DMS79 (cell line): ENCODE measurements around the gene RSBN1.

Experiments
- DNase-seq: peaks from one replicate; lab custom pipeline; 2025; lab: John Stamatoyannopoulos, UW

RSBN1 gene

DNA sequence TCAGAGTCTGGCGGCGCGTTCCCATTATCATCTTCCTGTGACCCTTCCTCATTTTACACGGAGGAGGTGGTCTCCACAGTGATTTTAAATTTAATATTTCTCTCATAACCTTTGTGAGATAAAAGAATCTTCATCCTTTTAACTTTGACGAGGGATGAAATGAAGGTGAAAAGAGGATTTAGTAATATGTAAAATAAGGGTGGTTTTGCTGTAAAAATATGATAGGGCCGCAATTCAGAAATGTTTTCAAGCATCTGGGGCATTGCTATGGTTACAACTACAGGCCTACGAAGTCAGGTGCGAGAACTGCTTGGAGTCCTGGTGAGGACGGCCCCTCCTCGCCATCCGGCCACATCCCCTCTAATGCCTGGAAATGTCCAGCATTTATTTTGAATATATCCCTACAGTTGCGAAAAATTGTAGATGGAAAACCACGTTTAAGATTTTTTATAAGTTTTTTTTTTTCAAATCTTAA lies 422 bp upstream of the RSBN1 start:
- DNase-seq: no peak

- no peak for DNase-seq
Observed at GRCh38 chr1:113811156-113811887, 954 bp downstream of the RSBN1 start.

GRCh38 chr1:113809670-113810602 lies 2.3 kb downstream of the RSBN1 start:
- no peak for DNase-seq

DNA sequence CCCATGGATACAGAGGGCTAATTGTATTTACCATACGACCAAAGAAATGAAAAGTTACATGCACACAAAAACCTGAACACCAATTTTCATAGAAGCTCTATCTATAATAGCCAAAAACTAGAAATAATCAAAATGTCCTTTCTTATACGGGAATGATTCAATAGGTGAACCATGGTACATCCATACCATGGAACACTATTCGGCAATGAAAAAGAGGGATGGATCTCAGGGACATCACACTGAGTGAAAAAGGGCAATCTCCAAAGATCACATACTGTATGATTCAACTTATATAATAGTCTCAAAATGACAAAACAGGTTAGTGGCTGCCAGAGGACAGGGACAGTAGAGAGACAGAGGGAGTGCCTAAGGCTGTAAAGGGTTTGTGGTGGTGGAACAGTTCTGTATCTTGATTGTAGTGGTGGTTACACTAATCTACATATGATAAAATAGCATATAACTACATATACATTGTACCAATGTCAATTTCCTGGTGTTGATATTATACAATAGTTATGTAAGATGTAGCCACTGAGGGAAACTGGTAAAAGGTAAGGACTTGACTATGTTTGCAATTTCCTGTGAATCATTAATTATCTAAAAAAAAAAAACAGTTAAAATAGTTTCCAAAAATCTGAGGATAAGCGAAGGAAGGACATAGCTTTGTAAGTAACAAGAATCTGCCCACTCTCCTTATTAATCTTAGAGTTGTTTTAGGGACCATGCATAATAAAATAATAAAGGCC lies 3.7 kb downstream of the RSBN1 start:
- DNase-seq: no peak

- DNase-seq: no peak
Observed at GRCh38 chr1:113805639-113806038, 6.6 kb downstream of the RSBN1 start.

- DNase-seq: no peak
Observed at GRCh38 chr1:113805256-113805531, 7.1 kb downstream of the RSBN1 start.

GRCh38 chr1:113804421-113805255 lies 7.6 kb downstream of the RSBN1 start:
- DNase-seq: no peak

DNA sequence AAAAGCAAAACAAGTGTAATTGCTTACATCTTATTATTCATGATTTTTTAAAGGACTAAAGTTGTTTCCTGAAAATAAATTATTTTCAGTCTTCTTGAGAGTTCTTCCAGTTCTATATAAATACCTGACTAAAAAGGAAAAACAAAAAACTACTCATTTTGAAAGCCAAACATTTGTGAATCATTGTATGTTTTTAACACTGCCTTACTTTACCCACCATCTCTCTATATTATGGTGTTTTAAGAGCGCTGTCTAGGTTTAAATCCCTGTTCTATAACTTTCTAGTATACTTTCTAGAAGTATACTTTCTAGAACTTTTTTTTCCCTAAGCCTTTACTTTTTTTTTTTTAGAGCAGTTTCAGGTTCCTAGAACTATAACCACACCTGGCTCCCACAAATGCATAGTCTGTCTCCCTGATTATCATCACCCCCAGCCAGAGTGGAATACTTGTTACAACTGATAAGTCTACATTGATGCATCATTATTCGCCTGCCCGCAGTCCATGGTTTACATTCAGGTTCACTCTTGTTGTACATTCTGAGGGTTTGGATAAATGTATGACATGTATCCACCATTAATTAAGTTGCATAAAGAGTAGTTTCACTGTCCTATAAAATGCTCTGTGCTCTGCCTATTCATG lies 9.8 kb downstream of the RSBN1 start:
- DNase-seq: no peak

GRCh38 chr1:113800487-113800886 lies 11.8 kb downstream of the RSBN1 start:
- no peak for DNase-seq

GRCh38 chr1:113797472-113797871 lies 14.8 kb downstream of the RSBN1 start:
- no peak for DNase-seq

DNA sequence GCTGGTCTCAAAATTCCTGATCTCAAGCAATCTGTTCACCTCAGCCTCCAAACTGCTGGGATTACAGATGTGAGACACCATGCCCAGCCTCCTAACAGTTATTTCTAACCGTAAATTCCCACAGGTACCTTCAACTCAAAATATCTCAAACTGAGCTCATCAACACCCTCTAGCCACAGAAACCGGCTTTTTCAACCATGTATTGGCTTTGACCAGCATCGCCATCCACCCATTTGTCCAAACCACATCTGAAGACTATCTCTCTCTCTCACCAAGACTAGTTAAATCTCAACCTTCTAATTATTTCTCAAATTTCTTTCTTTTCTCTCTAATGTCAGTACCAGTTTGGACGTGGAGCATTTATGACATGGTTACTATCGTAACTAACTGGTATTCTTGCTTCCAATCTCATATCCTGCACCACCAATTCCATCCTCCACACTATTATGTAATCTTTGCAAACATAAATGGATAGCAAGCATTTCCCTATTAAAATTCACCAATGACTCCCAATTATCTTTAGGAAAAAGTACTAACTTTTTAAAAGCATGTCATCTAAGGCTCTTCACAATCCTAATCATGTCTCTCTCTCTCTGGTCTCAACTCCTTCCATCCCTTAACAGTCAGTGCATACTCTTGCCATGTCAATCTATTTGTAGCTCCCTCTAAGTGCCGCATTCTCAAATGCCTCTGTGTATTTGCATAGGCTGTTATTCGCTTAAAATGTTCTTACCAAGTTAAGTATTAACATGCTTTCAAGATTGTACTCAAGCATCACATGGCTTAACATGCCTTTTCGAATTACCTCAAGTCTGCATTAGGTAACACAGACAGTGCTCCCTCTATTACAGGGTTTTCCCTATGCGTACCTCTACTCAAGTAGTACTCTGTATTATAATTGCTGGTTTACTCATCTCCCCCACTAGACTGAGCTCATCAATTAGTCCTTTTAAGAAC lies 18.1 kb downstream of the RSBN1 start:
- peak; percentile 25 for DNase-seq

DNA sequence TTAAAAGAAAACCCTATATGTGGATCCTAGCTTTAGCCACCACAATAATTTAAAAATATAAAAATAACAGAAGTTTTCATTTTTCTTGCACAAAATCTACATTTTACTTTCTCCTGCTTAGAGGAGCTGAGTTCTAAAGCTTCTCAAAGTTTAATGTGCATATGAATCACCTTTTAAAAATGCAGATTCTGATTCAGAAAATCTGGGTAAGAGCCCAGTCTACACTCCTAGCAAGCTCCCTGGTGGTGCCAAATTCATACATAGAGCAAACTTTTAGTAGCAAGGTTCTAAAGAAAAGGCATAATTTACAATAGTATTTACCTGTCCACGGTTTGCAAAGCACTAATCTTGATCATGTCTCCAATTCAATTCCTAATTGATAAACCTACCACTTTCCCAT lies 19.3 kb downstream of the RSBN1 start:
- no peak for DNase-seq

DNA sequence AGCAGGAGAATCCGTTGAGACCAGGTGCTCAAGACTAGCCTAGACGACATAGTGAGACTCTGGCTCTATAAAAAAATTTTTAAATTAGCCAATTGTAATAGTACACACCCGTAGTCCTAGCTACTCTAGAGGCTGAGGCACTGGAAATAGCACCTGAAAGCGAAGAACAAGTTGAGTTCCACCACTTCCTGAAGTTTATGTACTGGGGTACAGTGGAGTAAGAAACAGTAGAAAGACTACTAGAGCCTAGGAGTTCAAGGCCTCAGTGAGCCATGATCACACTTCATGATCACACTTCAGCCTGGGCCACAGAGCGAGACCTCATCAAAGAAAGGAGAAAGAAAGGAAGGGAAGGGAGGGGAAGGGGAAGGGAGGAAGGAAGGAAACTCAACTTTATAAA lies 19.8 kb downstream of the RSBN1 start:
- no peak for DNase-seq

GRCh38 chr1:113788802-113789201 lies 23.5 kb downstream of the RSBN1 start:
- DNase-seq: no peak

DNA sequence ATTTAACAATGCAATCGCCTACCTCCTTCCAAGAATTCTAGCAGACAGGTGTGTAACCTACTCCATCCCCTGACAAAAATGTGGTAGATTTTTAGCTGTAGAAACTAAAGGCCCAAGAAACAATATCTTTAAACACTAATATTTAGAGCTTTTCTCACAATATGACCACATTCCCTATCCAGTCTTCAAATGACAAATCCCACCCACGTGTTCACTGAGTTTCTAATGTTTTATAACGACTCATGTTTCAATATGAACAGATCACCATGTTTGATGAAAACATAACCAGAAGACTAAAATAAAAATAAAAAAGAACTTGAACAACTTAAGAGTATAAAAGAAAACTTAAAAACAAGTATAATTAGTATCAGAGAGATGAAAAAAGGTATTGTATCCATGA lies 24.6 kb downstream of the RSBN1 start:
- no peak for DNase-seq

DNA sequence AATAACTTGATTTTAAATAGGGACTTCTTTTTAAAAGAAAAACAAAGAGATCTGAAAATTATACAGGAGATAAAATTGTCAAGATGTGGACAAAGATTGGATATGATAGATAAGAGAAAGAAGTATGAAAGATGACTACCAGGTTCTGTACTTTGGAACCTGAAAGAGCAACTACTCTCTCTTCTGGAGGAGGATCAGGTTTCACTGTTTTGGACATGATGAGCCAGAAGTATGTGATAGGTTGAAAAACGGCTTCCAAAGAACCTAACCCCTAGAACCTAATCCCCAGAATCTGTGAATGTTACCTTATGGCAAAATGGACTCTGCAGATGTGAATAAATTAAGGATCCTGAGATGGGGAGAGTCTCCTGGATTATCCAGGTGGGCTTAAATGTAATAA lies 26.2 kb downstream of the RSBN1 start:
- DNase-seq: no peak

DNA sequence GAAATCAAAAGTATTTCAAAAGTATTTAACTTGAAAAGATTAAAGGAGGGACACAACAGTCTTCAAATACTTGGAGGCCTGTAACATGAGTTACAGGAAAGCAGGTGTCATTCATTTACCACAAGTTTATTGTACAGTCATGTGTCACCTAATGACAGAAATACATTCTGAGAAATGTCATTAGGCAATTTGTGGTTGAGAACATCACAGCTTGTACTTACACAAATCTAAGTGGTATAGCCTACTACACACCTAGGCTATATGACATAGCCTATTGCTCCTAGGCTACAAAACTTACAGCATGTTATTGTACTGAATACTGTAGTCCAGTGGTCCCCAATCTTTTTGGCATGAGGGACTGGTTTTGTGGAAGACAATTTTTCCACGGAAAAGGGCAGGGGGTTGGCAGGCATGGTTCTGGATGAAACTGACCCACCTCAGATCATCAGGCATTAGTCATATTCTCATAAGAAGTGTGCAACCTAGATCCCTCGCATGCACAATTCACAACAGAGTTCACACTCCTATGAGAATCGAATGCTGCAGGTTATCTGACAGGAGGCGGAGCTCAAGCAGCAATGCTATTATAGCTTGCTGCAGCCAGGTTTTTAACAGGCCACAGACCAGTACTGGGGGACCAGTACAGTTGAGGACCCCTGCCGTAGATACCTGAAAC lies 28.0 kb downstream of the RSBN1 start:
- DNase-seq: no peak

DNA sequence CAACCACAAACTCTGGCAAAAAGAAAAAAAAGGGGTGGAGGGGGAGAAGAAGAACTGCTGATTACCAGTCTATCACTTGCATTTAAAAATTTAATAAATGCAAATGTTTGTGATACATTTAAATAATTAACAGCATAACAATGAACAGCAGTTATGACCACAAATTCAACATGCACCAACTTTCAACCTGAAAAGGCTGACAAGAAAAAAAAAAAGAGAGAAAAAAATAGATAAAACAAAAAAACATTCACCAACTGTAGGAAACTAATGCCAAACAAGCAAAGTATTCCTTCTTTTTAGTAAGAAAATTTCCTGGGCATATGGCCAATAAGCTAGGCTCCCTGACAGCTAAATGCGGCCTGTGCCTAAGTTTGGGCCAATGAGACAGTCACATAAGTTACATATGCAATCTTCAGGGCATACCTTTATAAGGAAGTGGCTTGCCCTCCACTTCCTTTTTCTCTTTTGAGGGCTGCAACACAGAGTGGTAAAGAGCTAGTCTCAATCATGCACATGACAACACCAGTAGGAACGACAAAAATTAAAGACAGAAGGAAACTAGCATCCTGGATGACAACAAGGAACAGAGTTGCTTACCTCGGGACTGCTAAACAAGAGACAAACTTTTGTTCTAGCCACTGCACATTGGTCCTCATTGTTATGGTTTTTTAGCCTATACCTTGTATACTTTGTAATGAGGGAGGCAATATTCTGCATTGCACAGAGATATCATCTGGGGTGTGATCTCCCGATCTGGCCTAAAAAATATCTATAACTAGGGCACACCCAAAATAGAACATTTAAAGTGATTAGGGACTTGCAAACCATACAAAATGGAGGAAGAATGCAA lies 28.8 kb downstream of the RSBN1 start:
- DNase-seq: no peak

GRCh38 chr1:113782406-113782805 lies 29.9 kb downstream of the RSBN1 start:
- DNase-seq: no peak
